ENCODE results near the gene PTGES.

Gene PTGES

GRCh38 chr9:129740666-129741464, 12.0 kb downstream of the PTGES start:
- DNase-seq (ENCODE audit: low read depth): no peak

GRCh38 chr9:129740174-129740573, 12.7 kb downstream of the PTGES start:
- no peak for DNase-seq (ENCODE audit: low read depth)

- DNase-seq (ENCODE audit: low read depth): no peak
Measured at GRCh38 chr9:129739432-129739831, 13.4 kb downstream of the PTGES start.

- peak; percentile 82 for DNase-seq (ENCODE audit: low read depth)
Measured at GRCh38 chr9:129737479-129738274, 15.2 kb downstream of the PTGES start.

GRCh38 chr9:129736334-129736733, 16.5 kb downstream of the PTGES start:
- DNase-seq (ENCODE audit: low read depth): no peak

- DNase-seq (ENCODE audit: low read depth): no peak
Measured at GRCh38 chr9:129735546-129735945, 17.3 kb downstream of the PTGES start.

GRCh38 chr9:129733632-129733953, 19.2 kb downstream of the PTGES start:
- no peak for DNase-seq (ENCODE audit: low read depth)

- no peak for DNase-seq (ENCODE audit: low read depth)
Measured at GRCh38 chr9:129732946-129733631, 19.8 kb downstream of the PTGES start.

- no peak for DNase-seq (ENCODE audit: low read depth)
Measured at GRCh38 chr9:129732100-129732499, 20.7 kb downstream of the PTGES start.

GRCh38 chr9:129731477-129732085, 21.3 kb downstream of the PTGES start:
- no peak for DNase-seq (ENCODE audit: low read depth)

- DNase-seq (ENCODE audit: low read depth): no peak
Measured at GRCh38 chr9:129728744-129729143, 24.1 kb downstream of the PTGES start.

GRCh38 chr9:129726322-129727160, 26.3 kb downstream of the PTGES start:
- DNase-seq (ENCODE audit: low read depth): peak; percentile 46

GRCh38 chr9:129725795-129726251, 27.0 kb downstream of the PTGES start:
- no peak for DNase-seq (ENCODE audit: low read depth)

- DNase-seq (ENCODE audit: low read depth): no peak
Measured at GRCh38 chr9:129724456-129725190, 28.2 kb downstream of the PTGES start.

GRCh38 chr9:129722913-129723312, 29.9 kb downstream of the PTGES start:
- DNase-seq (ENCODE audit: low read depth): no peak

- no peak for DNase-seq (ENCODE audit: low read depth)
Measured at GRCh38 chr9:129720865-129721545, 31.8 kb downstream of the PTGES start.

GRCh38 chr9:129720181-129720864, 32.5 kb downstream of the PTGES start:
- no peak for DNase-seq (ENCODE audit: low read depth)

GRCh38 chr9:129719135-129719534, 33.7 kb downstream of the PTGES start:
- DNase-seq (ENCODE audit: low read depth): no peak

- no peak for DNase-seq (ENCODE audit: low read depth)
Measured at GRCh38 chr9:129718647-129719046, 34.2 kb downstream of the PTGES start.

Data from activated T-cell treated with anti-CD3 and anti-CD28 coated beads for 24 hours (primary cell).